Spleen (tissue), 11 donors: ENCODE measurements around the gene TEX13D. TPM values are rescaled to one million over a fixed set of nuclear protein-coding genes. Genes with fewer than 3 reads are reported as not detected.

Experiments used
- DNase-seq: peaks from one replicate; pipeline ENCODE4 v3.0.0-alpha.2; 2020
- H3K27ac ChIP-seq, 8 donors: fragments of 200-600 bp; sonication (generic) in 7 of 8; 1 replicate in 4 of 8; 2 replicates in 4 of 8; pipeline versions ENCODE4 v1.5.0 to v1.8.0; 2016 to 2021; ENCODE audit warnings: inconsistent platforms in 4 of 8, mild to moderate bottlenecking in 4 of 8, moderate library complexity in 1 of 8
- H3K27me3 ChIP-seq, 7 donors: fragments of 200-600 bp; sonication (generic) in 6 of 7; replicated peaks in 1 of 7; 1 replicate in 4 of 7; 2 replicates in 3 of 7; pipeline versions ENCODE4 v1.5.0 to v1.8.0; 2016 to 2021; ENCODE audit warnings: inconsistent platforms in 3 of 7, mild to moderate bottlenecking in 1 of 7
- H3K36me3 ChIP-seq, 6 donors: fragments of 200-600 bp; sonication (generic) in 5 of 6; 1 replicate in 4 of 6; 2 replicates in 2 of 6; pipeline versions ENCODE4 v1.5.0 to v1.8.0; 2016 to 2021; ENCODE audit warnings: inconsistent platforms in 2 of 6
- H3K4me1 ChIP-seq, 6 donors: fragments of 200-600 bp; sonication (generic) in 5 of 6; 1 replicate in 3 of 6; 2 replicates in 3 of 6; pipeline versions ENCODE4 v1.5.0 to v1.8.0; 2016 to 2021; ENCODE audit warnings: inconsistent platforms in 3 of 6
- H3K4me3 ChIP-seq, 8 donors: fragments of 200-600 bp; sonication (generic) in 7 of 8; 1 replicate in 4 of 8; 2 replicates in 4 of 8; pipeline versions ENCODE4 v1.5.0 to v1.8.0; 2016 to 2021; ENCODE audit warnings: inconsistent platforms in 4 of 8, mild to moderate bottlenecking in 4 of 8, moderate library complexity in 2 of 8
- H3K9me3 ChIP-seq, 8 donors: fragments of 200-600 bp; sonication (generic) in 7 of 8; 1 replicate in 4 of 8; 2 replicates in 4 of 8; pipeline versions ENCODE4 v1.5.0 to v1.8.0; 2016 to 2021; ENCODE audit warnings: inconsistent platforms in 4 of 8
- CTCF ChIP-seq, 11 experiments: fragments of 200-600 bp in 7 of 11; fragments of 450-650 bp in 4 of 11; sonication (generic) in 4 of 11; IDR thresholded peaks in 8 of 11; conservative IDR thresholded peaks in 3 of 11; 1 replicate in 7 of 11; 2 replicates in 4 of 11; pipeline versions ENCODE4 v1.4.0 to v1.8.0; 2016 to 2021; ENCODE audit warnings: antibody characterized with exemption in 11 of 11, inconsistent platforms in 4 of 11, mild to moderate bottlenecking in 1 of 11
- POLR2A ChIP-seq, 3 donors: fragments of 450-650 bp; IDR thresholded peaks; one replicate each; pipeline ENCODE4 v1.5.1; 2017; ENCODE audit warnings: antibody characterized with exemption in 3 of 3, mild to moderate bottlenecking in 1 of 3
- POLR2AphosphoS5 ChIP-seq, 3 donors: sonication (generic); formaldehyde crosslinking; IDR thresholded peaks; one replicate each; pipeline ENCODE4 v1.5.1; 2017; ENCODE audit warnings: antibody characterized with exemption in 3 of 3
- WGBS, 5 donors: extraction: QIAGEN DNeasy Blood & Tissue Kit in 3 of 5; methylation state at CpG; one replicate each; pipeline versions ENCODE4 v1.1.5 to v1.1.7; 2013 to 2018; 5-methylcytosine and 5-hydroxymethylcytosine counted together
- intact Hi-C: fragments of 100-400 bp; cut with DNase I; formaldehyde crosslinking; loops from one replicate; pipeline ENCODE4 v1.15.0; 2023; ENCODE audit warnings: low total_unique reads
- polyA plus RNA-seq, 3 donors: library from polyadenylated mRNA; stranded (reverse); fragments of 200-250 nt; gene quantifications; one replicate each; pipeline ENCODE4 v1.2.1, GENCODE V29; 2013
- total RNA-seq, 7 donors: library from RNA; depleted of rRNA in 3 of 7; stranded (reverse); fragments of >200 nt in 3 of 7; fragmentation: NEBNext Ultra II Directional in 4 of 7; extraction: Animal tissue kit (Norgen Biotek cat#: 25700) in 4 of 7; gene quantifications; one replicate each; pipeline versions ENCODE4 v1.1.0 to v1.2.1, GENCODE V29; 2016 to 2021
- donor health status: healthy with polysubstance abuse.
- donor health status: DM: no; HTN: no; CAD: no; lungs with moderate emphysema.
- donor health status: DM: no; HTN: no; CAD: no.
- donor health status: Bipolar disorder and iron deficiency.
- donor health status: healthy.
- donor health status: DM: no; HTN: no; CAD: no.
- donor health status: DM: yes; HTN: yes; CAD: no.

Gene TEX13D
- total and polyA plus RNA-seq, 10 donors: 0.03 to 0.07 TPM; not detected in 8

GRCh38 chrX:124348885-124349453 is 16.5 kb downstream of the TEX13D start:
- H3K27me3 ChIP-seq: no peaks in the 10 kb centered on the region
- no peaks in the 10 kb centered on the region for H3K4me1 ChIP-seq
- no peak for TF ChIP-seq CTCF (IDR thresholded peaks at IDR 0.05 in 8 of 11, conservative IDR thresholded peaks at IDR 0.05 in 3 of 11)
- no peak for TF ChIP-seq POLR2A (IDR thresholded peaks at IDR 0.05)
- no peak for TF ChIP-seq POLR2AphosphoS5 (IDR thresholded peaks at IDR 0.05)
- intact Hi-C loops: no loop called here
- peak overlapping the region in 3 of 8 donors; percentile 74 to 87 (median 80) for H3K27ac ChIP-seq
- no peaks in the 10 kb centered on the region for H3K9me3 ChIP-seq
- H3K36me3 ChIP-seq: no peaks in the 10 kb centered on the region
- H3K4me3 ChIP-seq: peak overlapping the region in 5 of 8 donors; percentile 1 to 65 (median 22)
- 58 to 86% (median 85%) methylated on average over 6 of the region's 6 CpGs for WGBS, 5 donors
- DNase-seq: no peak

GRCh38 chrX:124354648-124355047 is 22.2 kb downstream of the TEX13D start:
- no peak overlapping the region for H3K4me3 ChIP-seq

GRCh38 chrX:124358800-124359383 is 26.4 kb downstream of the TEX13D start:
- Histone ChIP-seq H3K4me3 (no peak overlapping the region), H3K27ac (peak overlapping the region in 1 of 8 donors; percentile 4), H3K4me1 (no peaks in the 10 kb centered on the region), H3K36me3 (no peaks in the 10 kb centered on the region), H3K9me3 (no peaks in the 10 kb centered on the region), H3K27me3 (no peaks in the 10 kb centered on the region)
- no peak for DNase-seq
- intact Hi-C loops: no loop called here
- 25 to 44% (median 39%) methylated on average over 3 of the region's 3 CpGs for WGBS, 5 donors
- TF ChIP-seq POLR2AphosphoS5 (IDR thresholded peaks at IDR 0.05) (no peak), CTCF (IDR thresholded peaks at IDR 0.05 in 8 of 11, conservative IDR thresholded peaks at IDR 0.05 in 3 of 11) (no peak), POLR2A (IDR thresholded peaks at IDR 0.05) (no peak)

More at GRCh38 chrX:124354648-124355047, 22.2 kb downstream of the TEX13D start:
- Histone ChIP-seq H3K9me3 (no peaks in the 10 kb centered on the region), H3K27ac (no peak overlapping the region), H3K4me1 (no peaks in the 10 kb centered on the region), H3K36me3 (no peaks in the 10 kb centered on the region), H3K27me3 (no peaks in the 10 kb centered on the region)
- intact Hi-C loops: no loop called here
- TF ChIP-seq POLR2A (IDR thresholded peaks at IDR 0.05): no peak
- no peak for TF ChIP-seq POLR2AphosphoS5 (IDR thresholded peaks at IDR 0.05)
- no peak for TF ChIP-seq CTCF (IDR thresholded peaks at IDR 0.05 in 8 of 11, conservative IDR thresholded peaks at IDR 0.05 in 3 of 11)
- 45 to 60% (median 53%) methylated on average over 2 of the region's 2 CpGs for WGBS, 5 donors
- no peak for DNase-seq

- no peak for DNase-seq
- intact Hi-C loops: no loop called here
- WGBS, 5 donors: 51 to 86% (median 67%) methylated on average over 2 of the region's 2 CpGs
- Histone ChIP-seq H3K4me1 (no peaks in the 10 kb centered on the region), H3K36me3 (no peaks in the 10 kb centered on the region), H3K27me3 (no peaks in the 10 kb centered on the region), H3K27ac (no peak overlapping the region), H3K4me3 (no peak overlapping the region), H3K9me3 (no peaks in the 10 kb centered on the region)
- TF ChIP-seq CTCF (IDR thresholded peaks at IDR 0.05 in 8 of 11, conservative IDR thresholded peaks at IDR 0.05 in 3 of 11) (no peak), POLR2A (IDR thresholded peaks at IDR 0.05) (no peak), POLR2AphosphoS5 (IDR thresholded peaks at IDR 0.05) (no peak)
These were observed 29.6 kb downstream of the TEX13D start for GRCh38 chrX:124362072-124362471.
